GM18505 (cell line): Measurements from ENCODE around the gene IL1A.

ENCODE experiments used
- ATAC-seq: cut with Tn5 transposase; IDR thresholded peaks from one replicate; pipeline ENCODE4 v1.9.1; 2021; ENCODE audit not compliant: unreplicated experiment
- POLR2A ChIP-seq: IDR thresholded peaks from 4 replicates; pipeline ENCODE4 v1.6.1; 2011; ENCODE audit warnings: borderline replicate concordance; ENCODE audit not compliant: insufficient read depth, insufficient read length; ENCODE audit errors: extremely low read depth

IL1A gene

DNA sequence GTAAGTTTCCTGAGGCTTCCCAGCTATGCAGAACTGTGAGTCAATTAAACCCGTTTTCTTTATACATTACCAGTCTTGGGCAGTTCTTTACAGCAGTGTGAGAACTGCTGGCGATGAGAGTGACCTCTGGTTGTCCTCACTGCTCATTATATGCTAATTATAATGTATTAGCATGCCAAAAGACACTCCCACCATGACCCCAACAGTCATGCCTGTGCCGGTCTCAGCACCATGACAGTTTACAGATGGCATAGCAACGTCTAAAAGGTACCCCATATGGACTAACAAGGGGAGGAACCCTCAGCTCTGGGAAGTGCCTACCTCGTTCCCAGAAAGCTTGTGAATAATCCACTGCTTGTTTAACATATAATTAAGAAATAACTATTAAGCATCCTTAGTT is 8.1 kb upstream of the IL1A start:
- no peak for ATAC-seq
- TF ChIP-seq POLR2A: no peak

DNA sequence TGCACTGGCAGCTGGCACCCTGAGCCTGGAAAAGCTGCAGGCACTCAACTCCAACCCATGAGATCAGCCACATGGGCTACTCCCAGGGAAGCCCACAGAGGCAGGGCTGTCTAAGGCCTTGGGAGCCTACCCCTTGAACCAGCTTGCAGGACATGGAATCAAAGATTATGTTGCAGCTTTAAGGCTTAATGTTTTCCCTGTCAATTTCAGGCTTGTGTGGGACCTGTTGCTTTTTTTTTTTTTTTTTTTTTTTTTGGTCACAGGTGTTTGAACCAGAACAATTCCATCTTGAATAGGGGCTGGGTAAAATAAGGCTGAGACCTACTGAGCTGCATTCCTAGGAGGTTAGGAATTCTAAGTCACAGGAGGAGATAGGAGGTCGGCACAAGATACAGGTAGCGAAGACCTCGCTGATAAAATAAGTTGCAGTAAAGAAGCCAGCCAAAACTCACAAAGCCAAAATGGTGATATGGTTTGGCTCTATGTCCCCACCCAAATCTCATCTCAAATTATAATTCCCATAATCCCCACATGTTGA is 7.5 kb upstream of the IL1A start:
- TF ChIP-seq POLR2A: no peak
- ATAC-seq: no peak

DNA sequence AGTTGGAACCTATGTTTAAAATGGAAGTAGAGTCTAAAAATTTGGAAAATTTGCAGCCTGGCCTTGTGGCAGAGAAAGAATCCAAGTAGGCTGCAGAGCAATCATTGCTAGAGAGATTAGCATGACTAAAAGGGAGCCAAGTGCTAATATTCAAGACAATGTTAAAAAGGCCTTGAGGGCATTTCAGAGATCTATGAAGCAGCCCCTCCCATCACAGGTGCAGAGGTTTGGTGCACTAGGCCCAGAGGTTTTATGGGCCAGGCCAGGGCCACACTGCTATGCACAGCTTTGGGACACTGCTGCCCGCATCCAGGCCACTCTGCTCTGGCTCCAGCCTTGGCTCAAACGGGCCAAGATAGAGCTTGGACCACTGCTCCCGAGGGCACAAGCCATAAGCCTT is 6.7 kb upstream of the IL1A start:
- no peak for ATAC-seq
- no peak for TF ChIP-seq POLR2A

DNA sequence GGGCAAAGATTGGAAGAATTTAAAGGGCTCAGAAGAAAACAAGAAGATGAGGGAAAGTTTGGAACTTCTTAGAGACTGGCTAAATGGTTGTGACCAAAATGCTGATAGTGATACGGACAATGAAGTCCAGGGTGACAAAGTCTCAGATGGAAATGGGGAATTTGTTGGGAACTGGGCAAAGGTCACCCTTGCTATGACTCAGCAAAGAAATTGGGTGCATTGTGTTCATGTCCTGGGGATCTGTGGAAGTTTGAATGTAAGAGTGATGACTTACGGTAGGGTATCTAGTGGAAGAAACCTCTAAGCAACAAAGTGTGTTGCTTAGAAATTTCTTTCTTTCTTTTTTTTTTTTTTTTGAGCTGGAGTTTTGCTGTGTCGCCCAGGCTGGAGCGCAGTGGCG is 6.0 kb upstream of the IL1A start:
- no peak for TF ChIP-seq POLR2A
- ATAC-seq: no peak

DNA sequence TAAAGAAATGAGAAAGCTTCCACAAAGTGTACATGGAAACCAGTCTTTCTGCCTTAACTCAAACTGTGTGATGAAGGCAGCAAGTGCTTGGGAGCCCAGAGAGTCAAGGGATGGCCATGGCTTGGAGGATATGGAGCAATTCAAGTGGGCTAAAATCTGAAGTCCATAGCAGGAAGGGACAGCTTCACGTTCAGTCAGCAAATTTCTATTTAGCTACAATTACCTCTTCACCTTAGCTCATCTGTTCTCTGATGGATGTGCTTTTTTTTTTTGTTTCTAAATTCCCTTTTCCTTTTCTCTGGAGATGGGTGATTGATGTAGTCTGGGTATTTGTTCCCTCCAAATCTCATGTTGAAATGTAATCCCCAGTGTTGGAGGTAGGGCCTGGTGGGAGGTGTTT is 4.9 kb upstream of the IL1A start:
- no peak for ATAC-seq

DNA sequence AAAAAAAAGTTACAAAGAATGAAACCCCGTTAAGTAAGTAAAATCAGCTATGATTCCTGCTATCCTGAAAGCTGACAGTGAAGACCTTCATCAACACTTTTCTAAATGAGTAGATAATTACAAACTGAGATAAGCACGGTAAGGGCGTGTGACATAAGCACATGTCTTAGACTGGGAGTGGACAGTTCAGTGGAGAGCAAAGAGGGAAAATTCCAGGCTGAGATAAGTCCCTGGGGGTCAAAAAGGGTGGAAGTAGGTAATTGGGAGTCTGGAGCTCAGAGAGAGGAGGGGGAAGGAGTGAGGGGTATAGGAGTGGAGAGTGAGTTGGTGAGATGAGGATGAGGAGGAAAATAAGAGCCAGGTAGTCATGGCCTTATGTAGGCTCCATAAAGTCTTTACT is 4.4 kb upstream of the IL1A start:
- ATAC-seq: no peak
- TF ChIP-seq POLR2A: no peak

More for the DNA sequence above, 4.9 kb upstream of the IL1A start:
- TF ChIP-seq POLR2A: no peak

DNA sequence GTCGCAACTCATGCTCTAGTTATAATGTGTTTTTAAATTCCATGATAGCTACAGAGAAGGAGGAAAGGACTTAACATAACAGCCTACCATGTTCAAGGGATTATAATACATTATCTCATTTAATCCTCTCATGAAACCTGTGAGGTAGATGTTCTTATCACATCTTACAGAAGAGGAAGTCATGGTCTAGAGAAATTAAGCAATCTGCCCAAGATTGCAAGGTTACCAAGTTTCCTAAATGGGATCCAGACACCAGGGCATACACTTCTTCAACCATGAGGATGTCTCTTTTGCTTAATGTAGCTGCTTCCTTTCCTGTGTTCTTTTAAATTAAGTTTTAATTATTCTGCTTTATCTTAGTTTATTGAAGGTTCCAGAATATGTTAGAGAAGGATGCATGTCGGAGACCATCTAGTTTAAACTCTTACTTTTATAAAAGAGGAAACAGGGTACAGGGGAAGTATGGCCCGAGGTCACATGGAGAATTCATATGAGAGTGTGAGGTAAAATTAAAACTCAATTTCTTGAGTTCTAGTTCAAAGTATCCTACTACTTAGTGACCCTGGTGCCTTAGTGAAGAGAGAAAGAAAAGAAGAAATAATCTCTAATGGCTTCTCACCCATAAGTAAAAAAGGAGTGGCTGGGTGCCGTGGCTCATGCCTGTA is 3.6 kb upstream of the IL1A start:
- no peak for TF ChIP-seq POLR2A
- ATAC-seq: no peak

DNA sequence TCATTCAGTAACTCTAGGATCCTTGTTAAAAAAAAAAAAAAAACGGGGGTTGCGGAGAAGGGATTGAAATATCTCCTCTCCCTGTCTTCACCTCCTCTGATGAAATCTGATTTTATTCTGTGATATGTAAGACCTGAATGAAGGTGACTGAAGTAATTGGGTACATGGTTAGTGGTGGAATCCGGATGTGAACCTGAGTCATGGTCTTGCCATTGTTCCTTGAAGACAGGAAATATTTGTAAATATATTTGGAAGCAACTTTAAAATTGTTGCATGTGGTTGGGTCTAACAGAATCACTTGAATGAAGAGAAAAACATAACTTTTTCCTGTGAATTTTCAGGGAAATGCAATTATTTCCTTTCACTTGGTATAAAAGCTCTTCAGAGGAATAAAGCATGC is 3.0 kb upstream of the IL1A start:
- no peak for ATAC-seq
- TF ChIP-seq POLR2A: no peak

DNA sequence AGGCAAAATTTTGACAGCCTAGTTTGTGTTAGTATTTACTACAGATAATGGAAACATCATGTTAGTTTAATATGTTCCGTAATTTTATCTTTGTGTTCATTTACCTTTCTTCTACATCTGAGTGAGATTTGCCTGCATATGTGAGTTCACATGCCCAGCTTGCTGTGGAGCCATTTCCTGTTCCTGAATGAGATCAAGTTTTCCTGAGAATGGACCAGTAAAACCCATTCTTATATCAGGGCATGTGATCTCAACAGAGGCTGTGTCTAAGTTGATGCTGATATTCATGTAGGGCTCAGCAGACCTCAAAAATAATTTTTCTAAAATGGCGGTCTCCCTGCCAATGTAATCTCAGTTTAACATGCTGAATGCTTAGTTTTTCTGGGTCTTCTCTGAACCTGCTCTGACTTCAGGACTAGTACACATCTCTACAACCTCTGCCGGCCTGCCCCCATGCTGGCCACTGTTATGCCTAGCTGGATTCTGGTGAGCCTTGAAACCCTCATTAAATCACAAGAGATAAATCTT is 1.0 kb downstream of the IL1A start:
- ATAC-seq: peak; percentile 12
- no peak for TF ChIP-seq POLR2A

DNA sequence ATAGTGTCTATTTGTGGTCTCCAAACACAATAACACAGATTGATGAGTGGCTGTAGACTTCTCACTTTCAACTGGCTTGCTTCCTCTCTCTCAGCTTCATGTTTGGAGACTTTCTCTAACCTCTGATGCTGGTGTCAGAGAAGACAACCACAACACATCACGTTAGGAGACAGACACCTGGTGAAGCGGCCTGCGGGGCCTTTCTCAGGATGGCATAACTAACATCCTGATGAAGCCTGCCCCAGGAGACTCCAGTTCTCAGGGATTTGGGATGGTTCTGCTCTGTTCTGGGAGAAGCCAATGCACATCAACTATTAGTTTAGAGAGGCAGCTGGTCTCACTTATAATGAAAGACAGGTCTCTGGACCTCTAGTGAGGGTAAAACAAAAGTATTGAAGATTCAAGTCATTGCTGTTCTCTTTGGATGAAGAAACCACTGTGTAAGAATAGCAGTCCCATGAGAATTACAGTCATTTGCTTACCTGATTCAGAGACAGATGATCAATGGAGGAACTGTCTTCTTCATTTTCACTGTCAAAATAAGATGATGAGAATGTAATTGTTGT is 2.0 kb downstream of the IL1A start:
- no peak for TF ChIP-seq POLR2A
- peak; percentile 69 for ATAC-seq

DNA sequence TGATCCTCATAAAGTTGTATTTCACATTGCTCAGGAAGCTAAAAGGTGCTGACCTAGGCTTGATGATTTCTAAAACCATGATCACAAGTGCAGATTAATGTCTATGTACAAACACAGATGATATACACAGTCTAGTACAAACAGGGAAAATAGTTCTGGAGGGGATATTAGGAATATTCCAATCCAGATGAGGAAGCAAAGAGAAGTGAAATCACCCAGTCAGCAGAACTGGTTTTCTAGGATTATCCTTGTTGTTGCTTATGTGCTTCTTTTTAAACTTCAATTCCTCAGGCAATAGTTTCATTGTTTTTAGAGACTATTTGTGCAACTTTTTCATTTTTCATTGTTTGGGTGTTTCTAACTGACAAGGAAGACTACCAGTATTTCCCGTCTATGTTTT is 4.7 kb downstream of the IL1A start:
- ATAC-seq: no peak
- TF ChIP-seq POLR2A: no peak

DNA sequence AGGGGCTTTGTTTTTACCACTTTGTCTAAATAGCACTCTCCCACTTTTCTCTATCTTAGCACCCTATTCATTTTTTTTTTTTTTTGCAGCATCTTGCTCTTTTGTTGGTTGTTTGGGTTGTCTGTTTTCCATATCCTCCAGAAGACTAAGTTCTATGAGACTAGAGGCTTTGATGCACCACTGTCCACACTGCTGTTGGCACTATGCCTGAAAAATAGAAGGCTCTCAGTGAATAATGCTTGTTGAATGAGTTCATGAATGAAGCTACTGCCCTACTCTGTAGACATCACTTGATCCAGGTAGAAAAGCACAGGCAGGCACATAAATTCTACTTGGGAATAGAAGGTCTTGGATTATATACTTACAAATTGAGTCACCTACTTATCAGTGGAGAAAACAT is 7.3 kb downstream of the IL1A start:
- no peak for ATAC-seq
- TF ChIP-seq POLR2A: no peak

DNA sequence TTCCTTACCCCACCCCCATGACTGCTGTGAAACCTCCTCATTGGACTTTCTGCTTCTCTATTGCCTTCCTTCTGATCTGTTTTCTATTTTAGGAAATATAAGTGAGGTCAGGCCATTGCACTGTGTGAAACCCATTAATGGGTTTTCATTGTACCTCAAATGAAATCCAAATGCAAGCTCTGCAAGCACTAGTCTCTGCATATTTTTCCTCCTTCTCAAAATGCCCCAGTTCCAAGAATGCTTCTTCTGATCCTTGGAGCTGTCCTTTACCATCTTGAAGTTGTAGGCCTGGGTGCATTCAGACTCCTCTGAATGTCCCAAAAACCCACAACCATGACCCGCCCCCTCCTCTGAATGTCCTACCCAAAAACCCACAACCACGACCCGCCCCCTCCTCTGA is 8.2 kb downstream of the IL1A start:
- no peak for TF ChIP-seq POLR2A
- no peak for ATAC-seq

DNA sequence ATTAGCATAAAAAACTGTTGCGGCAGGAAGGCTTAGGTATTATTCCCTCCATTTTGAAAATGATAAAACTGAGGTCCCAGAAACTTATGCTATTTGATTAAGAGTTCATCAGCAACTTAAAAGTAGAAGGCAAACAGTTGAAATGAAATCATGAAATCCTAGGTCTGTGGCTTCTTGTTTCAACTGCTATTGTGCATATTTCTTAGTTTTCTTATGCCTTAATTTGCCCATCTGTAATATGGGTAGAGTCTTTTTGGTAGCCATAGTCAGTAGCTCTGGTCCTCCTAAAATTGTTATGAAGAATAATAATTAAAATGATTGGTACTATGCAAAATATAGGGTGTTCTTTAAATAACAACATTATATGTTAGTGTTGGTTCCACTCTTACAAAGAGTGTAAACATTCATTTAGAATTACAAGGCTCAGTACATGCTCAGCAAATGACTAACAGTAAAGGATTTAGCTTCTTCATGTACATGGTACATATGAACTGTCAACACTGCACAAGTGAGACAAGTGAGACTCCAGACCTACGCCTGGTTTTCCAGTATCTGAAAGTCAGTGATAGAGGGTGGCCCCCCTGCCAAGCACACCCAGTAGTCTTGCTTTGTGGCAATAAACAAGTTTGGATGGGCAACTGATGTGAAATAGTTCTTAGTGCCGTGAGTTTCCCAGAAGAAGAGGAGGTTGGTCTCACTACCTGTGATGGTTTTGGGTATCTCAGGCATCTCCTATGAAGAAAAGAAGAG is 9.6 kb downstream of the IL1A start:
- no peak for ATAC-seq
- no peak for TF ChIP-seq POLR2A

DNA sequence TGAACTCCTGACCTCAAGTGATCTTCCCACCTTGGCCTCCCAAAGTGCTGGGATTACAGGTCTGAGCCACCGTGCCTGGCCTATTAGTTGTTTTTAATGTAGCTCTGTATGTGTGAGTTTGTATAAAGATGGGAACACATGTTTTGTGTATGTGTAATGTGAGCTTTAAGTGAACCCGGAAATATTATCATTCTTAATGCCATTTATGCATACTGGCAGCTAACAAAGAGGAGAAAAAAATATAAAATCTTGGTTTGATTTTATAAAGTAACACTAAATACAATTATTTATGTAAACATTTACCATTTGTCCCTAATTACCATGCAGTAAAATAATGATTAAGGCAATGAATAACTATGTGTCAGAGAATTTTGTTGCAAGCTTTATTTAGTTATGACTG is 10.7 kb downstream of the IL1A start:
- no peak for ATAC-seq
- TF ChIP-seq POLR2A: no peak
